T-cell (primary cell): ENCODE results near the gene CNN3. TPM values are rescaled to one million over a fixed set of nuclear protein-coding genes. Genes with fewer than 3 reads are reported as not detected.

Experiments used
- ATAC-seq, 4 experiments: fragments of 200-7000 bp in 3 of 4; fragments of 150-1000 bp in 1 of 4; cut with Tn5 transposase; replicated peaks in 1 of 4; 1 replicate in 3 of 4; 2 replicates in 1 of 4; pipeline ENCODE4 v1.10.0; 2021; ENCODE audit warnings: moderate library complexity in 3 of 4, mild to moderate bottlenecking in 2 of 4, moderate number of reproducible peaks in 1 of 4
- CTCF ChIA-PET, 2 donors: fragments of 300-600 bp; sonication (Branson Sonifier 250); formaldehyde crosslinking; loops; one replicate each; lab custom pipeline; 2022; ENCODE audit warnings: antibody characterized with exemption in 2 of 2; lab: Charles Lee
- POLR2A ChIA-PET, 2 donors: fragments of 300-600 bp; sonication (Branson Sonifier 250); formaldehyde crosslinking; loops; one replicate each; lab custom pipeline; 2022; ENCODE audit warnings: antibody characterized with exemption in 2 of 2; lab: Charles Lee
- DNase-seq, 35 experiments: peaks; one replicate each; pipeline versions ENCODE4 v3.0.0 to v3.0.0-alpha.2; 2013 to 2023
- H3K27ac ChIP-seq: one replicate; pipeline ENCODE4 v1.5.1; 2013; ENCODE audit warnings: low read length
- H3K27me3 ChIP-seq, 2 experiments: replicated peaks in 1 of 2; 1 replicate in 1 of 2; 2 replicates in 1 of 2; pipeline versions ENCODE4 v1.6.1 to v1.7.0; 2013; ENCODE audit warnings: low read length in 1 of 2, mixed read lengths in 1 of 2; ENCODE audit not compliant: control insufficient read depth in 2 of 2, insufficient read depth in 2 of 2; ENCODE audit errors: extremely low read depth in 1 of 2
- H3K36me3 ChIP-seq, 2 donors: 1 replicate in 1 of 2; 2 replicates in 1 of 2; pipeline versions ENCODE4 v1.6.1 to v1.7.0; 2013; ENCODE audit warnings: low read length in 1 of 2; ENCODE audit not compliant: control insufficient read depth in 2 of 2, insufficient read depth in 1 of 2; ENCODE audit errors: extremely low read depth in 1 of 2
- H3K4me1 ChIP-seq, 2 experiments: 1 replicate in 1 of 2; 2 replicates in 1 of 2; pipeline versions ENCODE4 v1.6.1 to v1.7.0; 2013; ENCODE audit warnings: low read length in 2 of 2, mixed read lengths in 1 of 2; ENCODE audit not compliant: insufficient read depth in 2 of 2, control insufficient read depth in 1 of 2; ENCODE audit errors: extremely low read depth in 1 of 2
- H3K4me3 ChIP-seq, 2 donors: 1 replicate in 1 of 2; 2 replicates in 1 of 2; pipeline versions ENCODE4 v1.5.1 to v1.7.0; 2013; ENCODE audit warnings: mild to moderate bottlenecking in 2 of 2, low read length in 1 of 2, moderate library complexity in 1 of 2; ENCODE audit not compliant: control insufficient read depth in 1 of 2; ENCODE audit errors: extremely low read depth in 1 of 2
- H3K9me3 ChIP-seq: 2 replicates; pipeline ENCODE4 v1.7.0; 2013
- H3K27ac Mint-ChIP-seq, 2 donors: one replicate each; pipeline ENCODE4 v1.8.0; 2020 to 2021; ENCODE audit warnings: mild to moderate bottlenecking in 2 of 2, mixed read lengths in 2 of 2
- H3K27me3 Mint-ChIP-seq, 2 donors: one replicate each; pipeline ENCODE4 v1.8.0; 2021 to 2022; ENCODE audit warnings: mixed read lengths in 2 of 2
- H3K36me3 Mint-ChIP-seq: one replicate; pipeline ENCODE4 v1.8.0; 2021; ENCODE audit warnings: mixed read lengths
- H3K4me1 Mint-ChIP-seq, 3 donors: one replicate each; pipeline ENCODE4 v1.8.0; 2020 to 2022; ENCODE audit warnings: mixed read lengths in 3 of 3, mild to moderate bottlenecking in 1 of 3
- H3K4me3 Mint-ChIP-seq, 3 donors: one replicate each; pipeline ENCODE4 v1.8.0; 2020 to 2022; ENCODE audit warnings: mild to moderate bottlenecking in 3 of 3, mixed read lengths in 3 of 3, moderate library complexity in 3 of 3
- H3K9me3 Mint-ChIP-seq, 3 donors: one replicate each; pipeline ENCODE4 v1.8.0; 2020 to 2022; ENCODE audit warnings: mixed read lengths in 3 of 3
- WGBS: methylation state at CpG from one replicate; pipeline ENCODE4 v1.1.5; 2013; ENCODE audit warnings: missing lambda C conversion rate; ENCODE audit not compliant: insufficient coverage; 5-methylcytosine and 5-hydroxymethylcytosine counted together
- total RNA-seq, 35 experiments: library from RNA in 6 of 35; stranded (reverse) in 6 of 35; fragments of 120-200 nt in 1 of 35; gene quantifications; one replicate each; pipeline versions ENCODE4 v1.2.1 to v1.2.4 and lab custom pipeline; 2013 to 2026

Gene CNN3
- total RNA-seq, 5 donors from 2014 or later (not counting 1 experiment from before 2014, with no cell fraction given) = 2.0 to 7.3 (median 5.0) TPM

DNA sequence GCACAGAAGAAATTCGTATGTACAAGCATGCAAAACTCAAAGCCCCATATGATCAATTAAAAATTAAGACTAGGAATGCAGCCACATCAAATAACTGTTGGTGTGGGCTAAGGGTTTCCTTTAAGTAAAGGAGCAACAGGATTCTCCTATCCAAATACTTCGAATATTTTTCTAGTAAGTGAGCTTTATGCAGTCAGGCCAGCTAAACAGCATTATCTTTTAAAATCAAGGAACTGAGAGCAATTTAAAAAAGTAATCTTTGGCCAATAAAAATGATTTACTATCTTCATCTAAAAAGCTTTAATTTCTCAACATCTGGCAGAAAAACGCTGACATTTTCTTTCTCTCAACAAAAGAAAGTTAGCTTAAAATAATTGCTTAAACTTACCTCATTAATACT lies 19.8 kb downstream of the CNN3 start:
- POLR2A ChIA-PET = no interaction called here
- no peaks in the 10 kb centered on the region for H3K9me3 Mint-ChIP-seq
- Histone ChIP-seq H3K4me3 (no peak overlapping the region), H3K9me3 (no peaks in the 10 kb centered on the region), H3K27ac (no peak overlapping the region), H3K27me3 (peaks cover 0 to 4% of the 10 kb centered on the region in 2 experiments), H3K36me3 (no peaks in the 10 kb centered on the region), H3K4me1 (no peaks in the 10 kb centered on the region)
- H3K27ac Mint-ChIP-seq = no peak overlapping the region
- DNase-seq (no peak), ATAC-seq (no peak)
- 63% methylated on average over 1 of the region's 3 CpGs for WGBS
- peaks cover 4 to 11% of the 10 kb centered on the region in 2 donors for H3K27me3 Mint-ChIP-seq
- no peak overlapping the region for H3K4me3 Mint-ChIP-seq
- H3K4me1 Mint-ChIP-seq = no peaks in the 10 kb centered on the region
- no peaks in the 10 kb centered on the region for H3K36me3 Mint-ChIP-seq
- CTCF ChIA-PET = no interaction called here

GRCh38 chr1:94906382-94906781 lies 20.5 kb downstream of the CNN3 start:
- POLR2A ChIA-PET = no interaction called here
- DNase-seq = no peak
- no peak for ATAC-seq
- Histone ChIP-seq H3K36me3 (no peaks in the 10 kb centered on the region), H3K9me3 (no peaks in the 10 kb centered on the region), H3K4me1 (no peaks in the 10 kb centered on the region), H3K27ac (no peak overlapping the region), H3K27me3 (peaks cover 0 to under 1% of the 10 kb centered on the region in 2 experiments), H3K4me3 (no peak overlapping the region)
- Mint-ChIP-seq H3K27ac (no peak overlapping the region), H3K9me3 (no peaks in the 10 kb centered on the region), H3K27me3 (peaks cover 4 to 11% of the 10 kb centered on the region in 2 donors), H3K4me3 (no peak overlapping the region), H3K36me3 (no peaks in the 10 kb centered on the region), H3K4me1 (no peaks in the 10 kb centered on the region)
- CTCF ChIA-PET = no interaction called here
- no CpG with 5 or more reads among the region's 5 CpGs for WGBS

GRCh38 chr1:94905207-94905606 lies 21.7 kb downstream of the CNN3 start:
- Histone ChIP-seq H3K36me3 (no peaks in the 10 kb centered on the region), H3K4me3 (no peak overlapping the region), H3K4me1 (no peaks in the 10 kb centered on the region), H3K27ac (no peak overlapping the region), H3K27me3 (no peaks in the 10 kb centered on the region), H3K9me3 (no peaks in the 10 kb centered on the region)
- Mint-ChIP-seq H3K9me3 (no peaks in the 10 kb centered on the region), H3K27me3 (peaks cover 4% of the 10 kb centered on the region in 2 donors), H3K4me3 (no peak overlapping the region), H3K4me1 (no peaks in the 10 kb centered on the region), H3K27ac (no peak overlapping the region), H3K36me3 (no peaks in the 10 kb centered on the region)
- ATAC-seq = no peak
- CTCF ChIA-PET = no interaction called here
- POLR2A ChIA-PET = no interaction called here
- no peak for DNase-seq
- WGBS = 100% methylated on average over 1 of the region's 4 CpGs

GRCh38 chr1:94903280-94904009 lies 23.5 kb downstream of the CNN3 start:
- no peak overlapping the region for H3K27ac ChIP-seq
- DNase-seq (no peak), ATAC-seq (no peak)
- peaks cover 0 to 4% of the 10 kb centered on the region in 2 donors for H3K27me3 Mint-ChIP-seq
- H3K36me3 Mint-ChIP-seq = no peaks in the 10 kb centered on the region
- H3K4me1 Mint-ChIP-seq = no peaks in the 10 kb centered on the region
- no peak overlapping the region for H3K4me3 ChIP-seq
- H3K9me3 Mint-ChIP-seq = no peaks in the 10 kb centered on the region
- 96% methylated on average over 4 of the region's 7 CpGs for WGBS
- H3K9me3 ChIP-seq = no peaks in the 10 kb centered on the region
- H3K36me3 ChIP-seq = no peaks in the 10 kb centered on the region
- ChIA-PET POLR2A (no interaction called here), CTCF (no interaction called here)
- H3K27me3 ChIP-seq = no peaks in the 10 kb centered on the region
- H3K4me3 Mint-ChIP-seq = no peak overlapping the region
- no peaks in the 10 kb centered on the region for H3K4me1 ChIP-seq
- no peak overlapping the region for H3K27ac Mint-ChIP-seq

DNA sequence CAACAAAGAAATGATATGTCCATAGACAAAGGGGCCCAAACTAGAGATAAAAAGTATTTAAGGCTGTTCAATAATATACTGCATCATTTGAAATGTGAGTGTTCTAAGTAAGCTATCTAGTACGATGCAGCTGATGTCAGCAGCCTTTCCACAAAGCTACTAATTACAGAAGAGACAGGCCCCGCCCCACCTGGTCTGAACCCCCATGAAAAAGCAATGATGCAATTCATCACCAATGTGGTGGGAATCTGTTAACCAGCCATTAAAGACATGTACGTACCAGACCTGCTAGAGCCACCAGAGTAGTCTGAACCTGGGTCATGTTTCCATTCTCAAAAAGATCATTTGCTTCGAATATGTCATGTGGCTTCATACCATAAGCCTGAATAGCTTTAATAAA lies 25.1 kb downstream of the CNN3 start:
- DNase-seq (no peak), ATAC-seq (no peak)
- Mint-ChIP-seq H3K27ac (no peak overlapping the region), H3K4me1 (no peaks in the 10 kb centered on the region), H3K36me3 (peaks cover 3% of the 10 kb centered on the region), H3K9me3 (no peaks in the 10 kb centered on the region), H3K4me3 (no peak overlapping the region), H3K27me3 (peaks cover 0 to 4% of the 10 kb centered on the region in 2 donors)
- Histone ChIP-seq H3K27me3 (no peaks in the 10 kb centered on the region), H3K4me1 (no peaks in the 10 kb centered on the region), H3K9me3 (no peaks in the 10 kb centered on the region), H3K4me3 (no peak overlapping the region), H3K36me3 (no peaks in the 10 kb centered on the region), H3K27ac (no peak overlapping the region)
- ChIA-PET POLR2A (interaction anchor here in 1 of 2 donors (0.6 kb wide), 1 partner anchor 436 kb away, joined by 3 read pairs; no protein-coding TSS in a partner anchor), CTCF (interaction anchor here (0.6 kb wide), 2 partner anchors 139 to 1875 kb away, joined by 3 to 5 read pairs; no protein-coding TSS in a partner anchor)
- 71% methylated on average over 2 of the region's 4 CpGs for WGBS

DNA sequence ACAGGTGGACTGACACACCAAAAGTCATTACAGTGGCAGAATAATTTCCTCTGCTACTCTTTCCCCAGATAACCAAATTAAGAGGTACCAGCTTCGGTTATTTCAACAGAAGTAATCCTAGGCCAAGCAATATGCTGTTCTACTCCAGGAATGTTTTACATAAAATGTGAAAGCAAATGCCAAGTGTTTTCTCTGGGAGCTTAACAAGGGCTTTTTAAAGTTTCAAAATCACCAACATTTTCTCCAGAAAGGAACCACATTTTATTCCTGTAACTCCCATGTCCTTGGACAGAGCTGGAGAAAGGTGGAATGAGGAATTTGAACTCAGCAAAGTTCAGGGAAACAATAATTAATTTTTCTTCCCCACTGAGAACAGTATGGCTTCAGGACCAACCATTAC lies 27.2 kb downstream of the CNN3 start:
- H3K9me3 Mint-ChIP-seq = no peaks in the 10 kb centered on the region
- H3K4me1 Mint-ChIP-seq = no peaks in the 10 kb centered on the region
- H3K9me3 ChIP-seq = no peaks in the 10 kb centered on the region
- no peak overlapping the region for H3K27ac Mint-ChIP-seq
- WGBS = 80% methylated on average over 1 of the region's 1 CpG
- H3K4me1 ChIP-seq = no peaks in the 10 kb centered on the region
- no peaks in the 10 kb centered on the region for H3K27me3 ChIP-seq
- ChIA-PET POLR2A (no interaction called here), CTCF (no interaction called here)
- DNase-seq (no peak), ATAC-seq (no peak)
- no peaks in the 10 kb centered on the region for H3K36me3 ChIP-seq
- H3K36me3 Mint-ChIP-seq = peaks cover 3% of the 10 kb centered on the region
- no peak overlapping the region for H3K27ac ChIP-seq
- H3K27me3 Mint-ChIP-seq = peaks cover 0 to 4% of the 10 kb centered on the region in 2 donors
- no peak overlapping the region for H3K4me3 Mint-ChIP-seq
- H3K4me3 ChIP-seq = no peak overlapping the region
